K562 (cell line): ENCODE results near the gene TNFSF11. TPM values are rescaled to one million over a fixed set of nuclear protein-coding genes. Genes with fewer than 3 reads are reported as not detected.

Experiments
- ATAC-seq: fragments of 200-7000 bp; cut with Tn5 transposase; 3 replicates; pipeline ENCODE4 v1.9.1; 2020; ENCODE audit warnings: moderate library complexity
- BruUV-seq: library from RNA; stranded (reverse); fragments of 400-500 nt; replicated peaks from 2 replicates; lab custom pipeline; 2021; lab: Mats Ljungman, UMichigan
- CTCF ChIA-PET: fragments of 300-600 bp; formaldehyde crosslinking; extraction: SDS; loops from one replicate; lab custom pipeline; 2021; ENCODE audit warnings: low intra/inter-chr PET ratio; lab: Yijun Ruan, JAX
- POLR2A ChIA-PET: fragments of 300-600, 350-650 bp; sonication (Branson Sonifier 250); formaldehyde crosslinking; extraction: SDS; loops from one replicate; lab custom pipeline; 2021; ENCODE audit warnings: antibody characterized with exemption, inconsistent platforms; lab: Yijun Ruan, JAX
- DNase-seq, 4 experiments: peaks; one replicate each; pipeline versions ENCODE4 v3.0.0 to v3.0.0-alpha.2; 2011 to 2018; ENCODE audit warnings: low spot score in 3 of 4, mixed read lengths in 3 of 4; ENCODE audit errors: extremely low read depth in 1 of 4
- FAIRE-seq: peaks from 2 replicates; lab custom pipeline; 2011; peaks lifted over from hg19 to GRCh38; lab: Jason Lieb, UNC
- H2AFZ ChIP-seq: 2 replicates; pipeline ENCODE4 v1.6.0; 2011; ENCODE audit warnings: low read depth, low read length, control low read depth, inconsistent platforms
- H3K27ac ChIP-seq: fragments of 200-600 bp; 3 replicates; pipeline ENCODE4 v1.8.0; 2011; ENCODE audit warnings: low read depth, mild to moderate bottlenecking, control low read depth, inconsistent platforms, low read length, moderate library complexity, mixed read lengths; ENCODE audit errors: extremely low read depth
- H3K27me3 ChIP-seq, 2 experiments: fragments of 300-600 bp in 1 of 2; 2 replicates in 1 of 2; 3 replicates in 1 of 2; pipeline versions ENCODE4 v1.6.0 to v1.8.0; 2011; ENCODE audit warnings: inconsistent platforms in 2 of 2, low read length in 2 of 2, mild to moderate bottlenecking in 1 of 2, mixed read lengths in 1 of 2, moderate library complexity in 1 of 2; ENCODE audit not compliant: control insufficient read depth in 2 of 2, insufficient read depth in 2 of 2
- H3K36me3 ChIP-seq: fragments of 300-600 bp; 3 replicates; pipeline ENCODE4 v1.8.0; 2011; ENCODE audit warnings: mild to moderate bottlenecking, low read length, inconsistent platforms; ENCODE audit not compliant: control insufficient read depth, insufficient read depth
- H3K4me1 ChIP-seq, 2 experiments: fragments of 200-600 bp in 1 of 2; replicated peaks in 1 of 2; 2 replicates in 1 of 2; 3 replicates in 1 of 2; pipeline versions ENCODE4 v1.5.1 to v1.8.0; 2011; ENCODE audit warnings: inconsistent platforms in 2 of 2, low read length in 2 of 2, mild to moderate bottlenecking in 1 of 2, mixed read lengths in 1 of 2, moderate library complexity in 1 of 2; ENCODE audit not compliant: control insufficient read depth in 2 of 2, insufficient read depth in 2 of 2
- H3K4me2 ChIP-seq: 2 replicates; pipeline ENCODE4 v1.6.1; 2011; ENCODE audit warnings: low read length, control low read depth, inconsistent platforms, mixed read lengths; ENCODE audit not compliant: insufficient read depth
- H3K4me3 ChIP-seq: fragments of 200-600 bp; sonication (generic), shearing (Covaris generic); 2 replicates; pipeline ENCODE4 v1.5.1; 2016; ENCODE audit warnings: control low read depth, inconsistent platforms
- H3K79me2 ChIP-seq: fragments of 200-600 bp; 3 replicates; pipeline ENCODE4 v1.8.0; 2011; ENCODE audit warnings: low read length, inconsistent platforms; ENCODE audit not compliant: control insufficient read depth, insufficient read depth
- H3K9ac ChIP-seq, 2 experiments: 2 replicates each; pipeline versions ENCODE4 v1.6.0 to v1.6.1; 2011; ENCODE audit warnings: low read depth in 2 of 2, low read length in 2 of 2, control low read depth in 1 of 2, inconsistent platforms in 1 of 2, mild to moderate bottlenecking in 1 of 2, mixed read lengths in 1 of 2; ENCODE audit not compliant: insufficient read depth in 1 of 2
- H3K9me1 ChIP-seq: one replicate; pipeline ENCODE4 v1.6.0; 2011; ENCODE audit warnings: inconsistent platforms, mild to moderate bottlenecking, low read length, moderate library complexity; ENCODE audit not compliant: control insufficient read depth, insufficient read depth
- H3K9me3 ChIP-seq: replicated peaks from 2 replicates; pipeline ENCODE4 v1.5.1; 2011; ENCODE audit warnings: low read depth, low read length, inconsistent platforms; ENCODE audit not compliant: control insufficient read depth, insufficient read depth
- H4K20me1 ChIP-seq: replicated peaks from 2 replicates; pipeline ENCODE4 v1.6.1; 2011; ENCODE audit warnings: low read length, inconsistent platforms, mixed read lengths; ENCODE audit not compliant: control insufficient read depth, insufficient read depth
- ARID4B ChIP-seq: sonication (generic); formaldehyde crosslinking; IDR thresholded peaks from 2 replicates; pipeline ENCODE4 v1.8.0; 2022; ENCODE audit warnings: mild to moderate bottlenecking, missing genetic modification reagents
- CHD1 ChIP-seq: fragments of 200-600 bp; sonication (generic); IDR thresholded peaks from one replicate; pipeline ENCODE4 v1.6.1; 2012; ENCODE audit warnings: mild to moderate bottlenecking, moderate library complexity, low read length, inconsistent platforms
- SRSF9 ChIP-seq: fragments of 200-400 bp; formaldehyde crosslinking; IDR thresholded peaks from 2 replicates; pipeline ENCODE4 v1.6.1; 2017; ENCODE audit warnings: low read depth, low read length, borderline replicate concordance
- TRIM28 ChIP-seq: fragments of 450-650 bp; IDR thresholded peaks from 2 replicates; pipeline ENCODE4 v1.6.1; 2017
- ZNF318 ChIP-seq, 2 experiments: fragments of 450-650 bp; IDR thresholded peaks; 2 replicates each; pipeline ENCODE4 v1.6.1; 2016; ENCODE audit warnings: mild to moderate bottlenecking in 2 of 2, borderline replicate concordance in 1 of 2, low read depth in 1 of 2, moderate library complexity in 1 of 2
- ZNF785 ChIP-seq: fragments of 250-450 bp; sonication (Bioruptor Pico); IDR thresholded peaks from 2 replicates; pipeline ENCODE4 v1.4.0; 2020; ENCODE audit warnings: mild to moderate bottlenecking
- WGBS: fragments of 100-300 bp; shearing (Covaris generic); methylation state at CpG from one replicate; pipeline ENCODE4 v1.1.6; 2016; ENCODE audit warnings: low coverage, mixed read lengths; ENCODE audit not compliant: insufficient coverage; ENCODE audit errors: missing lambda C conversion rate; 5-methylcytosine and 5-hydroxymethylcytosine counted together
- in situ Hi-C: fragments of 300-500 bp; cut with MboI; formaldehyde crosslinking; loops from 4 replicates; pipeline ENCODE4 v1.15.0; 2018; ENCODE audit warnings: inconsistent platforms, mixed read lengths
- intact Hi-C: fragments of 100-400 bp; cut with micrococcal nuclease; formaldehyde crosslinking; loops from 2 replicates; pipeline ENCODE4 v1.14.2; 2022
- polyA plus RNA-seq, 8 experiments: library from polyadenylated mRNA; depleted of rRNA in 4 of 8; stranded (reverse) in 5 of 8; unstranded in 3 of 8; fragments of >200 nt; fragmentation: Nextera tagmentation in 2 of 8; fragmentation: Illumina TruSeq in 1 of 8; extraction: Ambion mirVana in 2 of 8; extraction: Trizol in 1 of 8; gene quantifications; 2 replicates each; pipeline versions ENCODE4 v1.2.1 to v1.2.3, GENCODE V29; 2011 to 2014; ENCODE audit warnings: inconsistent platforms in 1 of 8, missing spikeins in 1 of 8
- total RNA-seq, 7 experiments: library from RNA; depleted of rRNA in 6 of 7; stranded (reverse); fragments of >200 nt in 6 of 7; fragmentation: Illumina TruSeq in 2 of 7; extraction: Trizol in 2 of 7; gene quantifications; 2 replicates each; pipeline versions ENCODE4 v1.2.1 to v1.2.3, GENCODE V29; 2011 to 2021; ENCODE audit warnings: low replicate concordance in 1 of 7

Gene TNFSF11
- total and polyA plus RNA-seq, 9 of the 15 experiments (the other 6 are each of a cell fraction or from before 2014, with no cell fraction given), result not detected

- no peak for TF ChIP-seq ARID4B
These were observed 37.3 kb downstream of the TNFSF11 start (continued) for GRCh38 chr13:42611086-42611779.

GRCh38 chr13:42612021-42612765, 38.2 kb downstream of the TNFSF11 start:
- FAIRE-seq (no peak), DNase-seq (no peak), ATAC-seq (no peak)
- Histone ChIP-seq H3K4me2 (no peak overlapping the region), H3K4me3 (no peak overlapping the region), H3K9me1 (no peaks in the 10 kb centered on the region), H3K36me3 (no peaks in the 10 kb centered on the region), H3K79me2 (no peaks in the 10 kb centered on the region), H2AFZ (no peak overlapping the region), H3K27me3 (no peaks in the 10 kb centered on the region), H3K27ac (no peak overlapping the region), H3K9me3 (no peaks in the 10 kb centered on the region), H4K20me1 (no peaks in the 10 kb centered on the region), H3K9ac (no peak overlapping the region), H3K4me1 (no peaks in the 10 kb centered on the region; a peak in 1 of 5 replicates)
- ChIA-PET CTCF (no interaction called here), POLR2A (no interaction called here)
- 2% methylated on average over 5 of the region's 7 CpGs for WGBS
- in situ Hi-C loops (no loop called here), intact Hi-C loops (no loop called here)
- BruUV-seq, result no TSS peak
- TF ChIP-seq CHD1 (no peak), ZNF785 (CRISPR knock-in tag) (no peak), TRIM28 (no peak), ZNF318 (IDR thresholded peaks at IDR 0.05; ENCODE audit: borderline replicate concordance in 1 of 2, low read depth in 1 of 2) (no peak), SRSF9 (no peak)
